Activated CD4-positive, alpha-beta memory T cell treated with anti-CD3 and anti-CD28 coated beads, Interleukin-2, amount 10 ng/mL, durations not matched to agents 7 days and 5 days (primary cell): Measurements from ENCODE around the gene MAN1A1. TPM values are rescaled to one million over a fixed set of nuclear protein-coding genes. Genes with fewer than 3 reads are reported as not detected.

ENCODE experiments used
- CTCF ChIA-PET: fragments of 350-600 bp; sonication (Branson Sonifier 250); formaldehyde crosslinking; loops from one replicate; lab custom pipeline; 2021; ENCODE audit warnings: antibody characterized with exemption, inconsistent platforms; lab: Charles Lee
- POLR2A ChIA-PET: fragments of 350-600 bp; sonication (Branson Sonifier 250); formaldehyde crosslinking; loops from one replicate; lab custom pipeline; 2021; ENCODE audit warnings: antibody characterized with exemption; lab: Charles Lee
- DNase-seq: peaks from one replicate; pipeline ENCODE4 v3.0.0-alpha.2; 2020
- H3K27ac Mint-ChIP-seq: one replicate; pipeline ENCODE4 v1.8.0; 2021; ENCODE audit warnings: mild to moderate bottlenecking, mixed read lengths
- H3K27me3 Mint-ChIP-seq: one replicate; pipeline ENCODE4 v1.8.0; 2021; ENCODE audit warnings: mixed read lengths
- H3K36me3 Mint-ChIP-seq: one replicate; pipeline ENCODE4 v1.8.0; 2021; ENCODE audit warnings: low read depth, mixed read lengths
- H3K4me1 Mint-ChIP-seq: one replicate; pipeline ENCODE4 v1.8.0; 2021; ENCODE audit warnings: mixed read lengths
- H3K4me3 Mint-ChIP-seq: one replicate; pipeline ENCODE4 v1.8.0; 2021; ENCODE audit warnings: mild to moderate bottlenecking, mixed read lengths
- H3K9me3 Mint-ChIP-seq: one replicate; pipeline ENCODE4 v1.8.0; 2021; ENCODE audit warnings: mixed read lengths
- total RNA-seq, 2 experiments: library from RNA; stranded (reverse); gene quantifications; one replicate each; pipeline ENCODE4 v1.2.3, GENCODE V29; 2021

Gene MAN1A1
- total RNA-seq, 2 experiments from 2014 or later, result 21.6 to 22.0 TPM

- no peaks in the 10 kb centered on the region for H3K27me3 Mint-ChIP-seq
- peak overlapping the region; percentile 64 for H3K27ac Mint-ChIP-seq
- ChIA-PET POLR2A (interaction anchor here (0.6 to 2.4 kb wide), 5 partner anchors 9 to 17 kb away, joined by 3 to 14 read pairs (median 4); no protein-coding TSS in a partner anchor), CTCF (interaction anchor here (1.1 to 3.6 kb wide), 2 partner anchors 18 to 19 kb away, joined by 3 to 21 read pairs; no protein-coding TSS in a partner anchor)
- no peak overlapping the region for H3K4me3 Mint-ChIP-seq
- DNase-seq, result no peak
- H3K36me3 Mint-ChIP-seq, result peaks cover 15% of the 10 kb centered on the region
- H3K9me3 Mint-ChIP-seq, result no peaks in the 10 kb centered on the region
- H3K4me1 Mint-ChIP-seq, result peaks cover 52% of the 10 kb centered on the region
These were observed 17.8 kb downstream of the MAN1A1 start for GRCh38 chr6:119331663-119332286.

GRCh38 chr6:119330520-119331113, 18.9 kb downstream of the MAN1A1 start:
- Mint-ChIP-seq H3K4me3 (no peak overlapping the region), H3K9me3 (no peaks in the 10 kb centered on the region), H3K4me1 (peaks cover 48% of the 10 kb centered on the region), H3K27me3 (no peaks in the 10 kb centered on the region), H3K27ac (no peak overlapping the region), H3K36me3 (peaks cover 22% of the 10 kb centered on the region)
- ChIA-PET POLR2A (no interaction called here), CTCF (no interaction called here)
- no peak for DNase-seq

GRCh38 chr6:119329794-119330180, 19.8 kb downstream of the MAN1A1 start:
- POLR2A ChIA-PET, result no interaction called here

GRCh38 chr6:119328892-119329793, 20.4 kb downstream of the MAN1A1 start:
- H3K4me1 Mint-ChIP-seq, result peaks cover 39% of the 10 kb centered on the region
- CTCF ChIA-PET, result interaction anchor here (0.9 to 1.8 kb wide), 2 partner anchors 15 to 200 kb away, joined by 3 to 5 read pairs; no protein-coding TSS in a partner anchor
- H3K9me3 Mint-ChIP-seq, result no peaks in the 10 kb centered on the region
- no peak for DNase-seq
- POLR2A ChIA-PET, result interaction anchor here (1.7 kb wide), 2 partner anchors 14 to 18 kb away, joined by 4 to 8 read pairs; no protein-coding TSS in a partner anchor
- no peaks in the 10 kb centered on the region for H3K27me3 Mint-ChIP-seq
- H3K36me3 Mint-ChIP-seq, result peaks cover 23% of the 10 kb centered on the region
- no peak overlapping the region for H3K4me3 Mint-ChIP-seq
- no peak overlapping the region for H3K27ac Mint-ChIP-seq

More at GRCh38 chr6:119329794-119330180, 19.8 kb downstream of the MAN1A1 start:
- CTCF ChIA-PET, result no interaction called here
- Mint-ChIP-seq H3K27ac (no peak overlapping the region), H3K9me3 (no peaks in the 10 kb centered on the region), H3K36me3 (peaks cover 21% of the 10 kb centered on the region), H3K27me3 (no peaks in the 10 kb centered on the region), H3K4me1 (peaks cover 41% of the 10 kb centered on the region), H3K4me3 (no peak overlapping the region)
- no peak for DNase-seq

- ChIA-PET POLR2A (interaction anchor here (1.7 kb wide), 2 partner anchors 13 to 19 kb away, joined by 4 to 8 read pairs; no protein-coding TSS in a partner anchor), CTCF (interaction anchor here (0.9 to 1.8 kb wide), 2 partner anchors 14 to 199 kb away, joined by 3 to 5 read pairs; no protein-coding TSS in a partner anchor)
- H3K9me3 Mint-ChIP-seq, result no peaks in the 10 kb centered on the region
- peaks cover 39% of the 10 kb centered on the region for H3K4me1 Mint-ChIP-seq
- H3K27ac Mint-ChIP-seq, result no peak overlapping the region
- DNase-seq, result no peak
- no peak overlapping the region for H3K4me3 Mint-ChIP-seq
- H3K27me3 Mint-ChIP-seq, result no peaks in the 10 kb centered on the region
- H3K36me3 Mint-ChIP-seq, result peaks cover 23% of the 10 kb centered on the region
These were observed 21.3 kb downstream of the MAN1A1 start for GRCh38 chr6:119328254-119328653.

- no peak overlapping the region for H3K27ac Mint-ChIP-seq
- ChIA-PET CTCF (interaction anchor here (0.9 to 1.8 kb wide), 2 partner anchors 14 to 198 kb away, joined by 3 to 5 read pairs; no protein-coding TSS in a partner anchor), POLR2A (interaction anchor here (1.7 kb wide), 2 partner anchors 13 to 19 kb away, joined by 4 to 8 read pairs; no protein-coding TSS in a partner anchor)
- no peaks in the 10 kb centered on the region for H3K9me3 Mint-ChIP-seq
- no peaks in the 10 kb centered on the region for H3K27me3 Mint-ChIP-seq
- no peak overlapping the region for H3K4me3 Mint-ChIP-seq
- no peak for DNase-seq
- H3K36me3 Mint-ChIP-seq, result peaks cover 23% of the 10 kb centered on the region
- H3K4me1 Mint-ChIP-seq, result peaks cover 39% of the 10 kb centered on the region
These were observed 21.8 kb downstream of the MAN1A1 start for GRCh38 chr6:119327810-119328209.

- Mint-ChIP-seq H3K27me3 (no peaks in the 10 kb centered on the region), H3K36me3 (peaks cover 23% of the 10 kb centered on the region), H3K9me3 (no peaks in the 10 kb centered on the region), H3K27ac (no peak overlapping the region), H3K4me1 (peaks cover 40% of the 10 kb centered on the region), H3K4me3 (no peak overlapping the region)
- POLR2A ChIA-PET, result interaction anchor here (1.7 kb wide), 1 partner anchor 12 kb away, joined by 6 read pairs; no protein-coding TSS in a partner anchor
- CTCF ChIA-PET, result no interaction called here
- no peak for DNase-seq
These were observed 23.1 kb downstream of the MAN1A1 start for GRCh38 chr6:119326291-119327005.

GRCh38 chr6:119325559-119326265, 23.8 kb downstream of the MAN1A1 start:
- H3K4me1 Mint-ChIP-seq, result peaks cover 39% of the 10 kb centered on the region
- no peak for DNase-seq
- H3K9me3 Mint-ChIP-seq, result no peaks in the 10 kb centered on the region
- no peaks in the 10 kb centered on the region for H3K27me3 Mint-ChIP-seq
- H3K27ac Mint-ChIP-seq, result no peak overlapping the region
- peaks cover 22% of the 10 kb centered on the region for H3K36me3 Mint-ChIP-seq
- no peak overlapping the region for H3K4me3 Mint-ChIP-seq
- POLR2A ChIA-PET, result interaction anchor here (1.7 kb wide), 1 partner anchor 11 kb away, joined by 6 read pairs; no protein-coding TSS in a partner anchor
- CTCF ChIA-PET, result no interaction called here

GRCh38 chr6:119324718-119325117, 24.8 kb downstream of the MAN1A1 start:
- Mint-ChIP-seq H3K4me1 (peaks cover 29% of the 10 kb centered on the region), H3K36me3 (peaks cover 16% of the 10 kb centered on the region), H3K27me3 (no peaks in the 10 kb centered on the region), H3K27ac (no peak overlapping the region), H3K9me3 (no peaks in the 10 kb centered on the region), H3K4me3 (no peak overlapping the region)
- CTCF ChIA-PET, result no interaction called here
- DNase-seq, result no peak
- POLR2A ChIA-PET, result no interaction called here

GRCh38 chr6:119323931-119324330, 25.6 kb downstream of the MAN1A1 start:
- CTCF ChIA-PET, result no interaction called here
- Mint-ChIP-seq H3K27me3 (no peaks in the 10 kb centered on the region), H3K9me3 (no peaks in the 10 kb centered on the region), H3K4me3 (no peak overlapping the region), H3K36me3 (peaks cover 18% of the 10 kb centered on the region), H3K4me1 (peaks cover 27% of the 10 kb centered on the region), H3K27ac (no peak overlapping the region)
- POLR2A ChIA-PET, result interaction anchor here (2.5 kb wide), 1 partner anchor 10 kb away, joined by 17 read pairs; no protein-coding TSS in a partner anchor
- no peak for DNase-seq

- peaks cover 27% of the 10 kb centered on the region for H3K4me1 Mint-ChIP-seq
- no peak overlapping the region for H3K27ac Mint-ChIP-seq
- ChIA-PET CTCF (no interaction called here), POLR2A (interaction anchor here (1.1 to 2.5 kb wide), 5 partner anchors 8 to 24 kb away, joined by 3 to 17 read pairs (median 7); no protein-coding TSS in a partner anchor)
- H3K9me3 Mint-ChIP-seq, result no peaks in the 10 kb centered on the region
- H3K36me3 Mint-ChIP-seq, result peaks cover 18% of the 10 kb centered on the region
- no peak overlapping the region for H3K4me3 Mint-ChIP-seq
- DNase-seq, result no peak
- no peaks in the 10 kb centered on the region for H3K27me3 Mint-ChIP-seq
These were observed 26.1 kb downstream of the MAN1A1 start for GRCh38 chr6:119323478-119323877.
